Upper lobe of left lung (tissue), 4 donors: ENCODE results near the gene ADRB2.

Experiments
- CTCF ChIP-seq, 6 experiments: fragments of 450-650 bp in 4 of 6; fragments of 200-600 bp in 2 of 6; sonication (generic) in 2 of 6; IDR thresholded peaks; one replicate each; pipeline ENCODE4 v1.5.1; 2016 to 2019; ENCODE audit warnings: antibody characterized with exemption in 6 of 6
- POLR2A ChIP-seq, 4 donors: fragments of 450-650 bp; IDR thresholded peaks; one replicate each; pipeline ENCODE4 v1.5.1; 2016 to 2017; ENCODE audit warnings: antibody characterized with exemption in 4 of 4, mild to moderate bottlenecking in 2 of 4
- POLR2AphosphoS5 ChIP-seq, 2 donors: sonication (generic); formaldehyde crosslinking; IDR thresholded peaks; one replicate each; pipeline ENCODE4 v1.5.1; 2017; ENCODE audit warnings: antibody characterized with exemption in 2 of 2

GRCh38 chr5:148847456-148847855, 21.0 kb downstream of the ADRB2 start:
- no peak for TF ChIP-seq POLR2AphosphoS5 (IDR thresholded peaks at IDR 0.05)
- TF ChIP-seq CTCF (IDR thresholded peaks at IDR 0.05), result no peak
- TF ChIP-seq POLR2A (IDR thresholded peaks at IDR 0.05), result no peak
